Measurements from ENCODE around the gene ABCA5. TPM values are rescaled to one million over a fixed set of nuclear protein-coding genes. Genes with fewer than 3 reads are reported as not detected.

ABCA5 gene
- polyA plus RNA-seq, 4 donors: 23.3 to 43.4 (median 30.4) TPM

DNA sequence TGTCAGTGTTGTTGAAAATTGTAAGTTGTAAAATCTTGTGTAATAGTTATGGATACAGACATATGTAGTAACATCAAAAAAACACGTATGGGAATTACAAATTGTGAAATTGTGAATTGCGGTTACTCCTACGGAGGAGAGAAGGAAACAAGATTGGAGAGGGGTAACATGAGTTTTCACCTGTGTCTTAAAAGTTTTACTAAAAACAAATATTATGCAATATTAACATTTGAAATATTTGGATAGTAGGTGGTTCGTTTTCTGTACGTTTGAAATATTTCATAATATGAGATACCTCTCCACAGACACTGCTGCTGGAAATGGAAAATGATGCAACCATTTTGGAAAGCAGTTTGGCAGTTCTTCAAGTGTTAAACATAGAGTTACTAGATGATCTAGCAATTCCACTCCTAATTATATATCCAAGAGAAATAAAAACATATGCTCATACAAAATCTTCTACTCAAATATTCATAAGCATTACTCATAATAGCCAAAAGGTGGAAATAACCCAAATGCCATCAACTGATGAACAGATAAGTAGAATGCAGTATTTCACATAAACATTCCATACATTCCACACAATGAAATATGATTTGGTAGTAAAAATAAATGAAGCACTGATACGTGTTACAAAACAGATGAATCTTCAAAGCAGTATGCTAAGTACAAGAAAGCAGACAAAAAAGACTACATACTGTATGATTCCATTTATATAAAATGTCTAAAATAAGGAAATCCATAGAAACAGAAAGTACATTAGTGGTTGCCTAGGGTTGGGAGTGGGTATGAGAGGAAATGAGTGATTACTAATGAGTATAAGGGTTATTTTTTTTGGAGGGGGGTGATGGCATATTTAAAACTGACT lies 57.6 kb downstream of the ABCA5 start:
- no peak for DNase-seq (ENCODE audit: low read depth in 4 of 4, low spot score in 2 of 4)

GRCh38 chr17:69268543-69269014 lies 58.4 kb downstream of the ABCA5 start:
- DNase-seq (ENCODE audit: low read depth in 4 of 4, low spot score in 2 of 4): no peak

- DNase-seq (ENCODE audit: low read depth in 4 of 4, low spot score in 2 of 4): no peak
Measured at GRCh38 chr17:69267219-69267618, 59.7 kb downstream of the ABCA5 start.

- no peak for DNase-seq (ENCODE audit: low read depth in 4 of 4, low spot score in 2 of 4)
Measured at GRCh38 chr17:69265873-69266272, 61.1 kb downstream of the ABCA5 start.

- DNase-seq (ENCODE audit: low read depth in 4 of 4, low spot score in 2 of 4): no peak
Measured at GRCh38 chr17:69254187-69254586, 72.7 kb downstream of the ABCA5 start.

- DNase-seq (ENCODE audit: low read depth in 4 of 4, low spot score in 2 of 4): no peak
Measured at GRCh38 chr17:69250641-69251040, 76.3 kb downstream of the ABCA5 start.

DNA sequence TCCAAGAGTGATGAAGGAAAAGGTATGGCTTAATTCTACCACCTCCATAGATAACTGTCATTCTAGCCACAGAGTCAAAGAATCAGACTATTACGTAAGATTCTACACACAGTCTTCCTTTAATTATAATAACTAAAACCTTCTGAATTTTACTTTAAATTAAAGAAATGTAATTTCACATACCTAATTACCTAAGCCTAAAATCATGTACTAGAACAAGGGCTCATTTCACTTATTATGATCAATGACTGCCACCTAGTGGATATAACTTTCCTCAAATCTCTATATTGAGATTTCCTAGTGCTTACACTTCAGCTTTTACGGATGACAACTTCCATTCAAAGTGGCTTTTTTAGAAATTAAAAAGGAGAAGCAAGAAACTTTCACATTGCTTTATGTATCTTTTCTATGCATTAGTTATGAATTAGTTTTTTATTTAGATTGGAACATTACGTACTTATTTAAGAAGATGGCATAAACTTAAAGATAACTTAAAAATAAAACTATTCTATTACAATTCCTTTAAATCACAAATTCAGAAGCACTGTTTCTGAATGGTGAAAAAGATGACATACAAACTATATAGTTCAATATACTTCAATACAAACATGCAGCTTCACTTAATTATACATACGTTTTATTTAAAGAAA lies 80.1 kb downstream of the ABCA5 start:
- peak in 2 of 4 donors; percentile 9 to 28 for DNase-seq (ENCODE audit: low read depth in 4 of 4, low spot score in 2 of 4)

- no peak for DNase-seq (ENCODE audit: low read depth in 4 of 4, low spot score in 2 of 4)
Measured at GRCh38 chr17:69246202-69246601, 80.7 kb downstream of the ABCA5 start.

DNA sequence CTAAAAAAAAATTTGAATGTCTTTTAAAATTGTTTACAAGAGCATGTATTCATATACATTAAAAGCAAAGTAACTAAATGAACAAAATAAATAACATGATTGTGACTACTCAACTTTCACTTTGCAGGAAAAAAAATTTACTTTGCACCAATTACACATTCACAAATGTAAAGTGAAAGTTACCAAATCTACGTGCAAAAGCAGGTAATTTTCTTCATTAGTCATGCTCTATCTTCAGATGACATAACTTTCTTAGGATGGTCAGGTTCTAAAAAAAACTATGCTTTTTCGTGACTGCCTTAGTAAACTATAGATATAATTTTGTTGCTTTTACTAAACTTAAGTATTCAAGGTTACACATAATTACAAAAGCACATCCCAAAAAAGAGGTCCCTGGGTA lies 81.3 kb downstream of the ABCA5 start:
- DNase-seq (ENCODE audit: low read depth in 4 of 4, low spot score in 2 of 4): no peak

GRCh38 chr17:69239611-69240600 lies 87.0 kb downstream of the ABCA5 start:
- DNase-seq (ENCODE audit: low read depth in 4 of 4, low spot score in 2 of 4): no peak

- DNase-seq (ENCODE audit: low read depth in 4 of 4, low spot score in 2 of 4): no peak
Measured at GRCh38 chr17:69236946-69237345, 90.0 kb downstream of the ABCA5 start.

DNA sequence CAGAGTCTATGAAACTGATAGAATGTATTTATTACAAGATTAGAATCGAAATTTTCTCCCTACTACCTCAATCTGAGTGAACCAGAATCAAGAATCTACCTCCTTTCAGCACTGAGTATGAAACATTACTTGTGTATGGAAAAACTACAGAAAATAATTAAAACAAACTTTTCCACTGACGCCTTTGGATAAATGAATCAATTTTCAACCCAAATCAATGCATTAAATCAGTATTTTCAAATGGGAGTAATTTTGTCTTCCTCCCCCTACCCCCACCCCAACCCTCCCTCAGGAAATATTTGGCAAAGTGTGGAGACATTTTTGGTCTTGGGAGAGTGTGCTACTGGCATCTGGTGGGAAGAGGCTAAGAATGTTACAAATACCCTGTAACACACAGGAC lies 90.5 kb downstream of the ABCA5 start:
- no peak for DNase-seq (ENCODE audit: low read depth in 4 of 4, low spot score in 2 of 4)

DNA sequence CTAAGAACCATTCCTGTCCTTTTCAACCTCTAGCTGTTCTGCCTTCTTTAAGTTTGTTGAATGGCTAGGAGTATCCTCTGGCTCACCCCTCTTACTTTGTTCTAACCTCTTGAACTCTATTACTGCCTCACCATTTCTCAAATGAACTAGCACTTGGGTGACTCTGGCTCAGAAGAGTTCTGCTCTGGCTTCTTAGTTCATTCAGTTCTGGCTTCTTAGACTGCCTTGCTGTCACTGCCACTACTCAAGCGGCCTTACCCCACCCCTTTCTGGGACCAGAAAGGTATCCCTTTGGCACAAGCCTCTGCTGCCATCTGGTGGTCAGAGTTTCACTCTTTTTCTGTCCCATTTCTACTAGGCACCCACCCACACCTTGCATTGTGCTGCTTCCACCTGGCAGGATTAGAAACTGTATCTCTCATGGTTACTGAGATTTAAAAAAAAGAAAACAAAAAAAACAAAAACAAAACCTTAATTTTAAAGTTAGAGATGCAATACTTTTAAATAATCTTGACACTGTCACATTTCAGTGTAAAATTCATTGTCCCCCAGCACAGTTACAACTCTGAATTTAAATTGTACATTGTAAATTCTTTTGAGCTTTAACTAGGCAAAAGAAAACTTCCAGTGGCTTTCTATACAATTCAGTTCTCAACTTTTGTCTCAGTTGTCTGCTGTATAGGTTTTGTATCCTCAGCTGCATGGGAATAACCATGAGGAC lies 91.4 kb downstream of the ABCA5 start:
- DNase-seq (ENCODE audit: low read depth in 4 of 4, low spot score in 2 of 4): peak; percentile 22 to 77 (median 60)

- DNase-seq (ENCODE audit: low read depth in 4 of 4, low spot score in 2 of 4): no peak
Measured at GRCh38 chr17:69232650-69233049, 94.3 kb downstream of the ABCA5 start.

DNA sequence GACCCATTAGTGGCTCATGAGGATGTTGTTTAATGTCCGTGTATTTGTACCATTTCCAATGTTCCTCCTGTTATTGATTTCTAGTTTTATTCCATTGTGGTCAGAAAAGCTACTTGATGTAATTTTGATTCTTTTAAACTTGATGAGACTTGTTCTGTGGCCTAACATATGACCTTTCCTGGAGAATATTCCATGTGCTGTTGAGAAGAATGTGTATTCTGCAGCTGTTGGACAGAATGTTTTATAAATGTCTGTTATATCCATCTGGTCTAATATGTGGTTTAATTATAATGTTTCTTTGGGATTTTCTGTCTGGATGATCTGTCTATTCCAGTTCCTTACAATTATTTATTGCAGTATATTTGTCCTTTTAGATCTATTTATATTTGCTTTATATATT lies 95.4 kb downstream of the ABCA5 start:
- DNase-seq (ENCODE audit: low read depth in 4 of 4, low spot score in 2 of 4): no peak

- no peak for DNase-seq (ENCODE audit: low read depth in 4 of 4, low spot score in 2 of 4)
Measured at GRCh38 chr17:69230939-69231338, 96.0 kb downstream of the ABCA5 start.

DNA sequence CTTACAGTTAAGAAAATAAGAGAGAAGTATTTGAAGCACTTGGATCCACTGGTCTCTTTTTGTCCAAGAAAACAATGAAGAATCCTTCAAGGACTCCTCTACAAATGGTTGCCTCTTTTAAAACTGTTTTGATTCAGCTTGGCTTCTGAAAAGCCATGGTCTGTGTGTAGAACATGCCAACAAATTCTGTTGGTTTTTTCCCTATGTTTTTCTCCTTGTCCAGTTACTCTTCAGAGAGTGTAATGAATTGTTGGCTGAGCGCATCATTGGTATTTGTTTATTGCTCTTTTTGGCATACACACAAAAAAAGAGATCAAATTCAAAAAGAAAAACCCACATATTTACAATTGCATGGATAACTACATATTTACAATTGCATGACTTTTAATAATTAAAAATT lies 98.4 kb downstream of the ABCA5 start, which contains the start of gene ABCA10:
Gene ABCA10 (minus strand): TSS at position 249 of the 400 bp plus-strand sequence. CDS start 3,466 bp downstream, outside the sequence.
- no peak for DNase-seq (ENCODE audit: low read depth in 4 of 4, low spot score in 2 of 4)

DNA sequence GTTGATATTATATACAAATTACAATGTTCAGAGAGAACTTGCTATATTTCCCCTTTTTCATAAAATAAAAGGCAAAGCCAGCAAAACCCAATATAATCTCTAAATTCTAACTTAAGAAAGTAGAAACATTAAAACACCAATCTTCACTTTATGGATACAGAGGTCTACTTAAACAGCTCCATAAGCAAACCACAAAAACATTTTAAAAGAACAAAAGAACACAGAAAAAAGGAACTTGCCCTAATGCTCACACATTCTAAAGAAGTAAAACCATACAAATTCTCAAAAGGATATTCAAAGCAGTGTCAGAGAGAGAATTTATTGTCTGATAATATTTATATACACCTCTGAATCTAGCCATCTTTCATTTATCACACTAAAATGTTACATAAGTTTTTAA lies 98.9 kb downstream of the ABCA5 start:
- no peak for DNase-seq (ENCODE audit: low read depth in 4 of 4, low spot score in 2 of 4)

- no peak for DNase-seq (ENCODE audit: low read depth in 4 of 4, low spot score in 2 of 4)
Measured at GRCh38 chr17:69227541-69227940, 99.4 kb downstream of the ABCA5 start.

DNA sequence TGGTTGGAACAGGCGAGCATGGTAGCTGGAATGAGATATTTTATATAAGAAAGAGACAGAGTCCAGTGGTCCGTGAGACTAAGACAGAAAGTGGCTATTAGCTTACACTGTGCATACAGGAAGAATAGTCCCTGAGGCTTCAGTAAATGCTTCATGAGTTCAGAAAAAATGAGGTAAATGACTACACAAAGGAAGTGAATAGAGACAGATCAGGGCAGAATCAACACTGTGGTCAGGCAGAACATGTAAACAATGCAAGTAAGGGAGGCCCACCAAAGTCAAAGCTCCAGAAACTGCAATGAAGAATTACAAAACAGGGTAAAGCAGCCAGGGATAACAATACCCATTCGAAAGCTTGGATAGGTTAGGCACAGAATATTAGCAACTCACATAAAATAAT lies 103.1 kb downstream of the ABCA5 start:
- peak in 1 of 4 donors; percentile 18 for DNase-seq (ENCODE audit: low read depth in 4 of 4, low spot score in 2 of 4)

All from left renal cortex interstitium (tissue), 4 donors.